Measurements from ENCODE around the gene SPATA31D3.
"Not testable (repeated sequence)": the region's sequence is repeated elsewhere in the genome, so short reads cannot be mapped to it uniquely, and the experiment has no call there.

GRCh38 chr9:81933547-81933946 is 9.8 kb upstream of the SPATA31D3 start:
- TF ChIP-seq CTCF, POLR2A (IDR thresholded peaks at IDR 0.05): not testable (repeated sequence)
